Coronary artery (tissue), 2 donors: ENCODE measurements around the gene SULT1C2.

Experiments used
- DNase-seq: peaks from one replicate; pipeline ENCODE4 v3.0.0-alpha.2; 2017; ENCODE audit warnings: low spot score
- H3K27ac ChIP-seq, 2 donors: fragments of 200-600 bp; sonication (generic); one replicate each; pipeline ENCODE4 v1.5.1; 2016 to 2019
- H3K4me3 ChIP-seq: fragments of 200-600 bp; sonication (generic); 2 replicates; pipeline ENCODE4 v1.5.1; 2016; ENCODE audit warnings: mild to moderate bottlenecking, moderate library complexity
- CTCF ChIP-seq: fragments of 200-600 bp; sonication (generic); IDR thresholded peaks from one replicate; pipeline ENCODE4 v1.5.1; 2019; ENCODE audit warnings: antibody characterized with exemption

SULT1C2 gene

GRCh38 chr2:108288534-108289106 is at the start of gene SULT1C2:
TSS of gene SULT1C2 (plus strand) at chr2:108288895. CDS start at chr2:108293668, 4,773 bp downstream.
- TF ChIP-seq CTCF, result no peak
- no peak for DNase-seq
- H3K4me3 ChIP-seq, result no peak within 1 kb of the TSS
- H3K27ac ChIP-seq, result no peak within 1 kb of the TSS

GRCh38 chr2:108239786-108240185 is 48.9 kb upstream of the SULT1C2 start, which contains the start of gene SULT1C3:
TSS of gene SULT1C3 (plus strand) at chr2:108239968. CDS start at chr2:108247195, 7,227 bp downstream.
- DNase-seq, result no peak
- no peak within 1 kb of the TSS for H3K4me3 ChIP-seq
- H3K27ac ChIP-seq, result no peak within 1 kb of the TSS
- no peak for TF ChIP-seq CTCF

- DNase-seq, result no peak
- H3K27ac ChIP-seq, result no peak overlapping the region
- TF ChIP-seq CTCF, result no peak
Measured at GRCh38 chr2:108240966-108241365, 47.7 kb upstream of the SULT1C2 start.

GRCh38 chr2:108243566-108243965 is 45.1 kb upstream of the SULT1C2 start:
- Histone ChIP-seq H3K27ac (no peak overlapping the region), H3K4me3 (no peak overlapping the region)
- no peak for TF ChIP-seq CTCF
- DNase-seq, result no peak

More at GRCh38 chr2:108240966-108241365, 47.7 kb upstream of the SULT1C2 start:
- no peak overlapping the region for H3K4me3 ChIP-seq

- peak overlapping the region in 1 of 2 donors; percentile 32 for H3K27ac ChIP-seq
- no peak for TF ChIP-seq CTCF
Measured at GRCh38 chr2:108244667-108245414, 43.9 kb upstream of the SULT1C2 start.

GRCh38 chr2:108253106-108253505 is 35.6 kb upstream of the SULT1C2 start:
- no peak overlapping the region for H3K4me3 ChIP-seq
- H3K27ac ChIP-seq, result no peak overlapping the region
- no peak for TF ChIP-seq CTCF
- DNase-seq, result no peak

More at GRCh38 chr2:108244667-108245414, 43.9 kb upstream of the SULT1C2 start:
- DNase-seq, result no peak
- no peak overlapping the region for H3K4me3 ChIP-seq
